RCC 7860 (cell line): ENCODE measurements around the gene CALY.
A peak's percentile ranks its signal among the peaks of the same experiment; 100 is the strongest.

Experiments used
- DNase-seq: peaks from one replicate; pipeline ENCODE4 v3.0.0-alpha.2; 2015; ENCODE audit warnings: low spot score
- FAIRE-seq: peaks from 2 replicates; lab custom pipeline; 2012; peaks lifted over from hg19 to GRCh38; lab: Jason Lieb, UNC

CALY gene

GRCh38 chr10:133293810-133294119, 42.9 kb downstream of the CALY start:
- no peak for FAIRE-seq
- no peak for DNase-seq

GRCh38 chr10:133292919-133293809, 43.5 kb downstream of the CALY start:
- peak; percentile 7 for DNase-seq
- no peak for FAIRE-seq

GRCh38 chr10:133289761-133290160, 46.9 kb downstream of the CALY start:
- FAIRE-seq: no peak

GRCh38 chr10:133287832-133288500, 48.7 kb downstream of the CALY start:
- FAIRE-seq: no peak
- no peak for DNase-seq

More at GRCh38 chr10:133289761-133290160, 46.9 kb downstream of the CALY start:
- DNase-seq: no peak

GRCh38 chr10:133286366-133286765, 50.3 kb downstream of the CALY start:
- FAIRE-seq: no peak
- no peak for DNase-seq

- DNase-seq: no peak
- no peak for FAIRE-seq
These were observed 51.5 kb downstream of the CALY start for GRCh38 chr10:133285217-133285616.

- FAIRE-seq (no peak), DNase-seq (no peak)
These were observed 52.8 kb downstream of the CALY start for GRCh38 chr10:133283931-133284330.

GRCh38 chr10:133282846-133283390, 53.8 kb downstream of the CALY start:
- no peak for FAIRE-seq
- no peak for DNase-seq

GRCh38 chr10:133281628-133282372, 54.9 kb downstream of the CALY start:
- no peak for DNase-seq
- no peak for FAIRE-seq

GRCh38 chr10:133281084-133281483, 55.6 kb downstream of the CALY start:
- DNase-seq (no peak), FAIRE-seq (no peak)

GRCh38 chr10:133280391-133281059, 56.2 kb downstream of the CALY start:
- DNase-seq (no peak), FAIRE-seq (no peak)

- FAIRE-seq: no peak
- no peak for DNase-seq
These were observed 57.1 kb downstream of the CALY start for GRCh38 chr10:133279326-133280226.

GRCh38 chr10:133278577-133279265, 58.0 kb downstream of the CALY start:
- FAIRE-seq (no peak), DNase-seq (peak; percentile 65)

- FAIRE-seq (no peak), DNase-seq (no peak)
These were observed 58.6 kb downstream of the CALY start for GRCh38 chr10:133277993-133278576.

GRCh38 chr10:133277277-133277992, 59.3 kb downstream of the CALY start:
- DNase-seq (no peak), FAIRE-seq (no peak)

- DNase-seq (no peak), FAIRE-seq (no peak)
These were observed 60.1 kb downstream of the CALY start, which contains the start of gene ADAM8 for GRCh38 chr10:133276435-133277201. Gene ADAM8, minus strand, starts transcription at chr10:133276868. Its CDS starts 51 bp downstream, at chr10:133276817.

GRCh38 chr10:133276100-133276434, 60.6 kb downstream of the CALY start:
- no peak for DNase-seq
- no peak for FAIRE-seq
